Neural progenitor cell (in vitro differentiated cells): ENCODE data around the gene AMBRA1. TPM values are rescaled to one million over a fixed set of nuclear protein-coding genes. Genes with fewer than 3 reads are reported as not detected.

Source experiments
- DNase-seq: peaks from one replicate; pipeline ENCODE4 v3.0.0-alpha.2; 2016; ENCODE audit warnings: low spot score
- H2AFZ ChIP-seq: fragments of 200-600 bp; sonication (generic); replicated peaks from 2 replicates; pipeline ENCODE4 v1.6.1; 2016; ENCODE audit warnings: antibody characterized with exemption
- H3F3A ChIP-seq: fragments of 200-600 bp; sonication (generic); 2 replicates; pipeline ENCODE4 v1.6.1; 2016; ENCODE audit warnings: antibody characterized with exemption, low read depth
- H3K27ac ChIP-seq: fragments of 200-600 bp; sonication (generic); 2 replicates; pipeline ENCODE4 v1.5.1; 2016; ENCODE audit warnings: mild to moderate bottlenecking
- H3K27me3 ChIP-seq: fragments of 200-600 bp; sonication (generic); 2 replicates; pipeline ENCODE4 v1.6.1; 2016; ENCODE audit warnings: mild to moderate bottlenecking, moderate library complexity
- H3K36me3 ChIP-seq: fragments of 200-600 bp; sonication (generic); 2 replicates; pipeline ENCODE4 v1.5.1; 2016
- H3K4me1 ChIP-seq: fragments of 200-600 bp; sonication (generic); 2 replicates; pipeline ENCODE4 v1.6.1; 2016; ENCODE audit warnings: mixed run types
- H3K4me2 ChIP-seq: fragments of 200-600 bp; sonication (generic); 2 replicates; pipeline ENCODE4 v1.6.1; 2016
- H3K4me3 ChIP-seq: fragments of 200-600 bp; sonication (generic); 2 replicates; pipeline ENCODE4 v1.5.1; 2016
- H3K79me2 ChIP-seq: fragments of 200-600 bp; sonication (generic); 2 replicates; pipeline ENCODE4 v1.6.1; 2016; ENCODE audit warnings: low read depth
- H3K9ac ChIP-seq: fragments of 200-600 bp; sonication (generic); 2 replicates; pipeline ENCODE4 v1.6.1; 2016
- H3K9me3 ChIP-seq: fragments of 200-600 bp; sonication (generic); 2 replicates; pipeline ENCODE4 v1.5.1; 2016; ENCODE audit warnings: low read depth
- H4K20me1 ChIP-seq: fragments of 200-600 bp; sonication (generic); 2 replicates; pipeline ENCODE4 v1.6.1; 2016; ENCODE audit warnings: low read depth
- H3K27ac Mint-ChIP-seq: 3 replicates; pipeline ENCODE4 v1.8.0; 2021; ENCODE audit warnings: mixed read lengths
- H3K27me3 Mint-ChIP-seq: 2 replicates; pipeline ENCODE4 v1.8.0; 2022; ENCODE audit warnings: low read depth, mild to moderate bottlenecking, inconsistent platforms, moderate library complexity, mixed read lengths; ENCODE audit not compliant: insufficient read depth
- H3K36me3 Mint-ChIP-seq: 3 replicates; pipeline ENCODE4 v1.8.0; 2021; ENCODE audit warnings: mixed read lengths
- H3K4me1 Mint-ChIP-seq: 3 replicates; pipeline ENCODE4 v1.8.0; 2021; ENCODE audit warnings: mixed read lengths
- H3K4me3 Mint-ChIP-seq: 3 replicates; pipeline ENCODE4 v1.8.0; 2021; ENCODE audit warnings: mild to moderate bottlenecking, moderate library complexity, mixed read lengths
- H3K9me3 Mint-ChIP-seq: 3 replicates; pipeline ENCODE4 v1.8.0; 2020; ENCODE audit warnings: mixed read lengths
- CTCF ChIP-seq: fragments of 200-600 bp; sonication (generic); IDR thresholded peaks from 2 replicates; pipeline ENCODE4 v1.5.1; 2017; ENCODE audit warnings: antibody characterized with exemption, mild to moderate bottlenecking
- EZH2 ChIP-seq: fragments of 200-600 bp; sonication (generic); IDR thresholded peaks from 2 replicates; pipeline ENCODE4 v1.6.1; 2017; ENCODE audit warnings: antibody characterized with exemption, mild to moderate bottlenecking, moderate library complexity
- EZH2phosphoT487 ChIP-seq: fragments of 200-600 bp; sonication (generic); IDR thresholded peaks from 2 replicates; pipeline ENCODE4 v1.6.1; 2017; ENCODE audit warnings: antibody characterized with exemption
- total RNA-seq: library from RNA; depleted of rRNA; stranded (reverse); fragments of >200 nt; gene quantifications from 2 replicates; pipeline ENCODE4 v1.2.3, GENCODE V29; 2015; ENCODE audit warnings: low replicate concordance

The AMBRA1 gene
- total RNA-seq, 1 donor from 2014 or later, result 20.7 TPM

GRCh38 chr11:46377290-46377689, 216.5 kb downstream of the AMBRA1 start:
- Histone ChIP-seq H4K20me1 (peaks cover 22% of the 10 kb centered on the region), H3K9me3 (no peaks in the 10 kb centered on the region), H3K4me3 (no peak overlapping the region), H3K9ac (no peak overlapping the region), H3K27me3 (no peaks in the 10 kb centered on the region), H3K36me3 (no peaks in the 10 kb centered on the region), H3K27ac (no peak overlapping the region), H2AFZ (no peak overlapping the region), H3K4me2 (no peak overlapping the region), H3K79me2 (peaks cover 6% of the 10 kb centered on the region), H3K4me1 (peaks cover 10% of the 10 kb centered on the region), H3F3A (peaks cover 32% of the 10 kb centered on the region)
- Mint-ChIP-seq H3K4me3 (peak overlapping the region; percentile 12), H3K36me3 (peaks cover 11% of the 10 kb centered on the region), H3K27me3 (peaks cover 3% of the 10 kb centered on the region), H3K4me1 (peaks cover 7% of the 10 kb centered on the region), H3K9me3 (no peaks in the 10 kb centered on the region), H3K27ac (no peak overlapping the region)
- no peak for TF ChIP-seq CTCF
- TF ChIP-seq EZH2, result no peak
- TF ChIP-seq EZH2phosphoT487, result no peak
- DNase-seq, result no peak

GRCh38 chr11:46376258-46377050, 217.4 kb downstream of the AMBRA1 start:
- Histone ChIP-seq H2AFZ (no peak overlapping the region), H3K4me3 (no peak overlapping the region), H3K4me2 (no peak overlapping the region), H3K9me3 (no peaks in the 10 kb centered on the region), H3K79me2 (no peaks in the 10 kb centered on the region), H3K4me1 (peaks cover 10% of the 10 kb centered on the region), H3K36me3 (no peaks in the 10 kb centered on the region), H4K20me1 (peaks cover 21% of the 10 kb centered on the region), H3F3A (peaks cover 32% of the 10 kb centered on the region), H3K27me3 (no peaks in the 10 kb centered on the region), H3K9ac (no peak overlapping the region), H3K27ac (no peak overlapping the region)
- TF ChIP-seq EZH2 (no peak), CTCF (no peak), EZH2phosphoT487 (no peak)
- H3K9me3 Mint-ChIP-seq, result no peaks in the 10 kb centered on the region
- peaks cover 4% of the 10 kb centered on the region for H3K27me3 Mint-ChIP-seq
- H3K4me3 Mint-ChIP-seq, result no peak overlapping the region
- H3K36me3 Mint-ChIP-seq, result peaks cover 11% of the 10 kb centered on the region
- H3K27ac Mint-ChIP-seq, result no peak overlapping the region
- H3K4me1 Mint-ChIP-seq, result peaks cover 7% of the 10 kb centered on the region
- no peak for DNase-seq

GRCh38 chr11:46375392-46376101, 218.3 kb downstream of the AMBRA1 start:
- Histone ChIP-seq H3K9ac (no peak overlapping the region), H3F3A (peaks cover 24% of the 10 kb centered on the region), H3K4me3 (no peak overlapping the region), H3K79me2 (no peaks in the 10 kb centered on the region), H3K9me3 (no peaks in the 10 kb centered on the region), H3K4me1 (peaks cover 10% of the 10 kb centered on the region), H4K20me1 (peaks cover 20% of the 10 kb centered on the region), H3K27me3 (no peaks in the 10 kb centered on the region), H3K4me2 (no peak overlapping the region), H3K36me3 (no peaks in the 10 kb centered on the region), H3K27ac (no peak overlapping the region), H2AFZ (no peak overlapping the region)
- DNase-seq, result no peak
- Mint-ChIP-seq H3K27me3 (peaks cover 4% of the 10 kb centered on the region), H3K36me3 (peaks cover 11% of the 10 kb centered on the region), H3K4me1 (peaks cover 7% of the 10 kb centered on the region), H3K9me3 (no peaks in the 10 kb centered on the region), H3K27ac (no peak overlapping the region), H3K4me3 (no peak overlapping the region)
- no peak for TF ChIP-seq CTCF
- TF ChIP-seq EZH2, result no peak
- no peak for TF ChIP-seq EZH2phosphoT487
